Brain microvascular endothelial cell (primary cell): Measurements from ENCODE around the gene PARVG.
A peak's percentile ranks its signal among the peaks of the same experiment; 100 is the strongest.

Experiments
- DNase-seq: peaks from one replicate; pipeline ENCODE4 v3.0.0-alpha.2; 2020
- H3K27ac ChIP-seq: fragments of 250-450 bp; sonication (Bioruptor Pico); 2 replicates; pipeline ENCODE4 v1.5.1; 2020; ENCODE audit warnings: mild to moderate bottlenecking, moderate library complexity
- H3K27me3 ChIP-seq: fragments of 250-450 bp; sonication (Bioruptor Pico); replicated peaks from 2 replicates; pipeline ENCODE4 v1.5.1; 2020; ENCODE audit warnings: mild to moderate bottlenecking
- H3K36me3 ChIP-seq: fragments of 250-450 bp; sonication (Bioruptor Pico); replicated peaks from 2 replicates; pipeline ENCODE4 v1.5.1; 2020; ENCODE audit warnings: mild to moderate bottlenecking
- H3K4me3 ChIP-seq: 2 replicates; pipeline ENCODE4 v1.5.1; 2011; ENCODE audit warnings: low read depth, mild to moderate bottlenecking, control low read depth, low read length, moderate library complexity
- CTCF ChIP-seq: IDR thresholded peaks from 2 replicates; pipeline ENCODE4 v1.5.1; 2011; ENCODE audit warnings: low read depth, mild to moderate bottlenecking, moderate library complexity, low read length, control low read depth, inconsistent platforms; ENCODE audit errors: missing control alignments
- in situ Hi-C: cut with HindIII; loops from 2 replicates; pipeline ENCODE4 v1.10.0; 2017; ENCODE audit warnings: low sequenced_read_pairs, low pct_ligation_motif_present

Gene PARVG

GRCh38 chr22:44188986-44189630 is 8.4 kb downstream of the PARVG start:
- Histone ChIP-seq H3K27me3 (no peaks in the 10 kb centered on the region), H3K27ac (no peak overlapping the region), H3K36me3 (no peaks in the 10 kb centered on the region), H3K4me3 (no peak overlapping the region)
- DNase-seq: no peak
- in situ Hi-C loops: no loop called here
- TF ChIP-seq CTCF: no peak

- H3K27me3 ChIP-seq: no peaks in the 10 kb centered on the region
Observed at GRCh38 chr22:44190381-44190976, 9.8 kb downstream of the PARVG start.

GRCh38 chr22:44191036-44191454 is 10.3 kb downstream of the PARVG start:
- no peak overlapping the region for H3K27ac ChIP-seq
- DNase-seq: no peak
- in situ Hi-C loops: no loop called here

More at GRCh38 chr22:44190381-44190976, 9.8 kb downstream of the PARVG start:
- Histone ChIP-seq H3K4me3 (no peak overlapping the region), H3K36me3 (no peaks in the 10 kb centered on the region), H3K27ac (no peak overlapping the region)
- in situ Hi-C loops: no loop called here
- no peak for TF ChIP-seq CTCF
- no peak for DNase-seq

GRCh38 chr22:44192098-44192815 is 11.5 kb downstream of the PARVG start:
- peak; percentile 2 for DNase-seq
- in situ Hi-C loops: no loop called here
- no peak overlapping the region for H3K27ac ChIP-seq
- no peak for TF ChIP-seq CTCF
- H3K4me3 ChIP-seq: no peak overlapping the region
- H3K27me3 ChIP-seq: no peaks in the 10 kb centered on the region
- no peaks in the 10 kb centered on the region for H3K36me3 ChIP-seq

More at GRCh38 chr22:44191036-44191454, 10.3 kb downstream of the PARVG start:
- Histone ChIP-seq H3K36me3 (no peaks in the 10 kb centered on the region), H3K27me3 (no peaks in the 10 kb centered on the region), H3K4me3 (no peak overlapping the region)
- no peak for TF ChIP-seq CTCF

GRCh38 chr22:44192816-44193534 is 12.2 kb downstream of the PARVG start:
- in situ Hi-C loops: no loop called here
- no peak overlapping the region for H3K4me3 ChIP-seq
- no peaks in the 10 kb centered on the region for H3K27me3 ChIP-seq
- no peak for TF ChIP-seq CTCF
- H3K36me3 ChIP-seq: no peaks in the 10 kb centered on the region
- DNase-seq: no peak
- H3K27ac ChIP-seq: no peak overlapping the region
